ENCODE results near the gene RANBP9.

The RANBP9 gene

GRCh38 chr6:13678255-13678983, 33.2 kb downstream of the RANBP9 start:
- peak; percentile 71 for DNase-seq (ENCODE audit: low read depth, low spot score)

DNA sequence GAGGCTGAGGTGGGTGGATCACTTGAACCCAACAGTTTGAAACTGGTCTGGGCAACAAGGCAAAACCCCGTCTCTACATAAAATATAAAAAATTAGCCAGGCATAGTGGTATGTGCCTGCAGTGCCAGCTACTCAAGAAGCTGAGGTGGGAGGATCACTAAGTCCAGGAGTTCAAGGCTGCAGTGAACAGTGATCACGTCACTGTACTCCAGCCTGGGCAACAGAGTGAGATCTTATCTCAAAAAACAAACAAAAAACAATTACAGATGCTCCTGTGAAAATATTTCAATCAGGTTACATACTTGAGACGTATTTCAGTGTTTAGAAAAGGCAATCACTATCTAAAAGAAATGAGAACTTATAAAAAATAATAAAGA, 33.8 kb downstream of the RANBP9 start:
- no peak for DNase-seq (ENCODE audit: low read depth, low spot score)

- DNase-seq (ENCODE audit: low read depth, low spot score), result no peak
Measured at GRCh38 chr6:13676551-13677156, 35.0 kb downstream of the RANBP9 start.

GRCh38 chr6:13674533-13675190, 37.0 kb downstream of the RANBP9 start:
- no peak for DNase-seq (ENCODE audit: low read depth, low spot score)

- no peak for DNase-seq (ENCODE audit: low read depth, low spot score)
Measured at GRCh38 chr6:13673825-13674444, 37.7 kb downstream of the RANBP9 start.

DNA sequence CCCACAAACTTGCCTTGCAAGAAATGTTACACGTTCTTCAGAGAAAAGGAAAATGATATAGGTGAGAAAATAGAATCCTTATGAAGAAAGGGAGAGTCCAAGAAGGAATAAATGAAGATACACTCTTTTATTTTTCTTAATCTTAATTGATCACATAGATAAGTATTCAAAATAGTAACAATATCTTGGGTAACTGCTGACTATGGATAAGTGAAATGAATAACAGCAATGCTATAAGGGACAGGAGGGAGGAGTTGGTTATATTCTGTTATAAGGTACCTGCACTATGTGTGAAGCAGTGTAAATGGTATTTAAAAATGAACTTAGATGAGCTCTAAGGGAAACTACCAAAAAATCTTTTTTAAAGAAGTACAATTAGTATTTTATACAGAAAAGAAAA, 38.3 kb downstream of the RANBP9 start:
- DNase-seq (ENCODE audit: low read depth, low spot score), result no peak

DNA sequence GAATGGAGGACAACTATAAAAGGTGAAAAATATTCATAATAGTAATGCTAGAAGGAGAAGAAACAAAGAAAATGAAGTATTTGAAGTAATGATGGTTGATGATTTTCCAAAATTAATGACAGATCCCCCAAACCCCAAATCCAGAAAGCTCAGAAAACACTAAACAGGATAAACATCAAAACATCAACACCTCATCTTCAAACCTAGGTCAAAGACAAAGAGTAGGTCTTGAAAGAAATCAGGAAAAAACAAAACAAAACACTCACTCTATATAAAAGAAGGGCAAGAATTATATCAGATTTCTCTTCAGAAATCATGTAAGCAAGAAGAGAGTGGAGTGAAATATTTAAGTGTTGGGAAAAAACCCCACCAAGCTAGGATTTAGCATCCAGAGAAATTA, 38.7 kb downstream of the RANBP9 start:
- no peak for DNase-seq (ENCODE audit: low read depth, low spot score)

DNA sequence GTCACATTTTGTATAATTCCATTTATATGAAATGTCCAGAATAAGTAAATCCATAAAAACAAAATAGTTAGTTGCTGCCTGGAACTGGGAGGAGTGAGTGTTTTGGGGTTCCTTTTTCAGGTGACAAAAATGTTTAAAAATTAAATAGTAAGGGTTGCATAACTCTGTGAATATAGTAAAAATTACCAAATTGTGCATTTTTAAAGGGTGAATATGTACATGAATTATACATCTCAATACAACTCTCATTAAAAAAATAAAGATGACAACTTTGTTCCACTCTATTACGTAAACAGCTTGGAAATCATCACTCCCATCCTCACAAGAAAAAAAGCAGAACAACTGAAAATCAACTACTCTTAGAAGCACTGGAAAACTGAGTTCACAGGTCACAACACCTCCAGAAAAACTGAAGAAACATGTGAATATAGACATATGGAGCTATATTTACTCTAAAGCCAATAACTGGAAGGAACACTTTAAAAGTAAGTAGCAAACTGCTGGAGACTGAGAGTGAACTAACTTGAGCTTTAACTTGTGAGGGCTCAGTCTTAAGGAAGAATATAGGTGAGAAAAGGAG, 40.0 kb downstream of the RANBP9 start:
- DNase-seq (ENCODE audit: low read depth, low spot score), result no peak

DNA sequence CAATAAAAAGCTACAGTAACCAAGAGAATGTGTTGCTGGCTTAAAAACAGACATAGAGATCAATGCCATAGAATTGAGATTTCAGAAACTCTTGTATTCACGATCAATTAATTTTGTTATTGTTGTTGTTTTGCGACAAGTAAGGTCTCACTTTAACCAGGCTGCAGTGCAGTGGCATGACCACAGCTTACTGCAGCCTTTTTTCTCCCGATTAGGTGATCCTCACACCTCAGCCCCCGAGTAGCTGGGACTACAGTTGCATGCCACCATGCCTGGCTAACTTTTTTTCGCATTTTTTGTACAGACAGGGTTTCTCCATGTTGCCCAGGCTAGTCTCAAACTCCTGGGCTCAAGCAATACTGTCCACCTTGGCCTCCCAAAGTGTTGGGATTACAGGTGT, 42.2 kb downstream of the RANBP9 start:
- no peak for DNase-seq (ENCODE audit: low read depth, low spot score)

- DNase-seq (ENCODE audit: low read depth, low spot score), result no peak
Measured at GRCh38 chr6:13668291-13668928, 43.2 kb downstream of the RANBP9 start.

- no peak for DNase-seq (ENCODE audit: low read depth, low spot score)
Measured at GRCh38 chr6:13667655-13668054, 44.0 kb downstream of the RANBP9 start.

- DNase-seq (ENCODE audit: low read depth, low spot score), result no peak
Measured at GRCh38 chr6:13666194-13667105, 45.2 kb downstream of the RANBP9 start.

GRCh38 chr6:13664703-13665352, 46.8 kb downstream of the RANBP9 start:
- DNase-seq (ENCODE audit: low read depth, low spot score), result no peak

- no peak for DNase-seq (ENCODE audit: low read depth, low spot score)
Measured at GRCh38 chr6:13663986-13664385, 47.6 kb downstream of the RANBP9 start.

DNA sequence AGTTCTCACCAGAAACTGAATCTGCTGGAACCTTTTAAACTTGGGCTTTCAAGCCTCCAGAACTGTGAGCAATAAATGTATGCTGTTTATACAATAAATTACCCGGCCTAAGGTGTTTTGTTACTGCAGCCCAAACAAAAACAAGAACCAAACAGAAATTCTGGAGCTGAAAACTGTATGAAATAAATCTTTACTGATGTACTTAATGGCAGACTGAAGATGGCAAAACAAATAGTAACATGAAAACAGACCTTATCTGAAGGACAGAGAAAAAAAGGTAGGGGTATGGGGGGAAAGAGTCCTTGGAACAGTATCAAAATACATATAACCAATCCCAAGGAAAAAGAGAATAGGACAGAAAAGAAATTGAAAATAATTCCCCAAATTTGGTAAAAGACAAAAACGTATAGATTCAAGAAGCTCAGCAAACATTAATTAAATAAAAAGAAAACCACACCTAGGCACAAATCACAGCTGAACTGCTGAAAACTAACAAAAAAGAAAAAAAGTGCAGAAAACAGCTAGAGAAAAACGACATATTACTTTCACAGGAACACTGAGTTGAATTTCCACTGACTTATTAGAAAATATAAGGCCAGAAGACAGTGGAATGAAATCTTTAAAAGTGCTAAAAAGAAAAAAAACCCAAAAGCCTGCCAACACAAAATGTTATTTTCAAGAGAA, 48.8 kb downstream of the RANBP9 start:
- no peak for DNase-seq (ENCODE audit: low read depth, low spot score)

GRCh38 chr6:13661647-13662046, 50.0 kb downstream of the RANBP9 start:
- no peak for DNase-seq (ENCODE audit: low read depth, low spot score)

GRCh38 chr6:13660893-13661292, 50.7 kb downstream of the RANBP9 start:
- DNase-seq (ENCODE audit: low read depth, low spot score), result no peak

DNA sequence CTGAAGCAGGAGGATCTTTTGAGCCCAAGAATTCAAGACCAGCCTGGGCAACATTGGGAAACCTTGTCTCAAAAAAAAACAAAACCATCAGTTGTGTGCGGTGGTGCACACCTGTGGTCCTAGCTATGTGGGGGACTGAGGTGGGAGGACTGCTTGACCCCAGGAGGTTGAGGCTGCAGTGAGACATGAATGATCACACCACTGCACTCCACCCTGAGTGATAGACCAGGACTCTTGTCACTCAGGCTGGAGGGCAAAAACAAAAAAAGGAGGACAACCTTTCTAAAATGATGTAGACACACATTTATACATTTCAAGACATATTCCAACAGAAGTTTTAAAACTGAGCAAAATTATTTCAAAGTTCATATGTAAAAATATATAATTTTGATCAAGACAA, 51.4 kb downstream of the RANBP9 start:
- DNase-seq (ENCODE audit: low read depth, low spot score), result no peak

DNA sequence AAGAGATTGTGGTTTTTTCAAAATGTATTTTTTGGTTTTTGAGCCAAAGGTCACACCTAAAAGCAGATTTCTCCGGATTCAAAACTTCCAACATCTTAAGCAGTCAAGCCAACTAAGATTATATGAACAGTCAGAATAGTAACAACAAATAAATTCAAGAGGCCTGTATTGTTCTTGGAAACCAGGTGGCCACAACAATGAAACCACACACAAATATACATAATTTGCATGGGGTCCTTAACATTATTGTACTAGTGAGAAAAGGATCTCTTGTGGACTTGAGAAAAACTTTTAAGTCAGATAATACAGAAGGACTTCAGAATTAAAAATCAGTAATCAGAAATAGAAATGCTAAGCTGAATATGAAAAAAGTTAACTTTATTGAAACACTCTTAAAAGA, 55.9 kb downstream of the RANBP9 start:
- no peak for DNase-seq (ENCODE audit: low read depth, low spot score)

DNA sequence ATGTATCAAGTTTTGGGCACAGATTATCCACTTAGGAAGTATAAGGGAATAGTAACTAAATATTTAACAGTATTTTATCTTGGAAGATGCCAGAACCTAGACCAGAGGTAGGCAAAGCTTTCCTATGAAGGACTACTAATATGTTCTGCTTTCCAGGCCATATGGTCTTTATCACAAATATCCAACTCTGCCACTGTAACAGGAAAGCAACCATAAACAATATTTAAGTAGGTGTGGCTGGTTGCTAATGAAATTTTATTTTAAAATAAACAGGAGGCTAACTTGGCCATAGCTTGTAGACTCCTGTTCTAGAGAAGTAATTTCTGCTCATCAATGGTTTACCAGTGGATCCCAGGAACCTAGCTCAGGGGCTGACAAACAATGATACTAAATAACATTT, 57.1 kb downstream of the RANBP9 start:
- DNase-seq (ENCODE audit: low read depth, low spot score), result no peak

Data from ELF-1 (cell line).